GM18870 (cell line): ENCODE measurements around the gene GNPAT.

Source experiments
- ATAC-seq: cut with Tn5 transposase; IDR thresholded peaks from one replicate; pipeline ENCODE4 v1.9.1; 2021; ENCODE audit warnings: moderate library complexity; ENCODE audit not compliant: unreplicated experiment

GNPAT gene

GRCh38 chr1:231313661-231314060, 72.6 kb downstream of the GNPAT start:
- ATAC-seq: no peak

DNA sequence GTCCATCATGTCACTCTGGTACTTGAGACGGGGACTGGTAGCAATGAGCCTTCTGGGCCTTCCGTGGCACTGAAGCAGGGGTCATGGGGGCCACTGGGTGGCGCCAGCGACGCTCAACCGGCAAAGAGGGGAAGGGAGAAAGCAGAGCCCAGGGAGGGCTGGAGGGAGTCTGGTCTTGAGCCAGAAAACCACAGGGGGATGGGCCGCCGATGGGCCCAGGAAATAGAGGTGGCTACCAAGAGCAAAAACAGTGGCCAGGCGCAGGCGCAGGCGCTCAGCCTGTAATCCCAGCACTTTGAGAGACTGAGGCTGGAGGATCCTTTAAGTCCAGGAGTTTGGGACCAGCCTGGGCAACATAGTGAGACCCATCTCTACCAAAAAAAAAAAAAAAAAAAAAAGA, 74.9 kb downstream of the GNPAT start:
- ATAC-seq: no peak

DNA sequence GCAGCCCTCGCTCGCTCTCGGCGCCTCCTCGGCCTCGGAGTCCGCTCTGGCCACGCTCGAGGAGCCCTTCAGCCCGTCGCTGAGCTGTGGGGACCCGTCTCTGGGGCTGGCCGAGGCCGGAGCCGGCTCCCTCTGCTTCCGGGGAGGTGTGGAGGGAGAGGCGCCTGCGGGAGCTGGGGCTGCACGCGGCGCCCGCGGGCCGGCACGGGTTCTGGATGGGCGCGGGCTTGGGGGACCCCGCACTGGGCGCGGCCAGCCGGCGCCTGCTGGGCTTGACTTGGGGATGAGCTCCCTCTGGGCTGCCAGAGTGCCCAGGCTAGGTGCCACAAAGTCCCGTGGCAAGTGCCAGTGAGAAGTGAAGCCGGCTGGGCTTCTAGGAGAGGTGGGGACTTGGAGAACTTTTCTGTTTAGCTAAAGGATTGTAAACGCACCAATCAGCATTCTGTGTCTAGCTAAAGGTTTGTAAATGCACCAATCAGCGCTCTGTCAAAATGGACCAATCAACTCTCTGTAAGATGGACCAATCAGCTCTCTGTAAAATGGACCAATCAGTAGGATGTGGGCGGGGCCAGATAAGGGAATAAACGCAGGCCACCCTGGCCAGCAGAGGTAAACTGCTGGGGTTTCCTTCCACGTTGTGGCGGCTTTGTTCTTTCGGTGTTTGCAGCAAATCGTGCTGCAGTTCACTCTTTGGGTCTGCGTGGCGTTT, 76.4 kb downstream of the GNPAT start:
- ATAC-seq: no peak

- ATAC-seq: no peak
These were observed 77.0 kb downstream of the GNPAT start for GRCh38 chr1:231318015-231318355.

DNA sequence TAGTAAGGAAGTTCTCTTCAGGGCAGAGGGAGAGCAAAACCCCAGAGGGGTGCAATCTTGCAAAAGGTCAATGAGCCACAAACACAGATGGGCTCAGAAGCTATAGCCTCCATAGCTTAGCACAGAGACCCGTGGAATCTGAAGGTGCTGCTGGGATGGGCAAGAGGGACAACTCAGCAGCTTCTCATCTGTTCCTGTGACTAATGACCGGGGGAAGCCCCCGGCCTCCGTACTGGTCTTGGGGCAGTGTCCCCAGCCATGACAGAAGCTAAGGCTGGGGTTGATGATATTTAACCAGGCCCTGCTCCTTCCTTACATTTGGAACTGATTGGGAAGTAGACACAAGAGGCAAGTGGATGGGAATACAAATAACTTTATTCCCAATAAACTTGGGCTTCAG, 77.6 kb downstream of the GNPAT start:
- ATAC-seq: no peak

DNA sequence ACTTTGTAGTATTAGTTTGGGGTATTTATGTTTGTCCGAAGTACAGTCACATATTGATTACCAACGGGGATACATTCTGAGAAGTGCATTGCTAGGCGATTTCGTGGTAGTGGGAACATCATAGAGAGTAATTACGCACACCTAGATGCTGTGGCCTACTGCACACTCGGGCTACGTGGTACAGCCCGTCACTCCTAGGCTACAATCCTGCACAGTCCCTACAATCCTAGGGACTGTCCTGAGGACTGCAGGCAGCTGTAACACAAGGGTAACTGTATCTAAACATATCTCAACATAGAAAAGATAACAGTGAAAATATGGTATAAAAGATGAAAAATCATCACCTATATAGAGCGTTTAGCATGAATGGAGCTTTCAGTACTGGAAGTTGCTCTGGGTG, 78.1 kb downstream of the GNPAT start:
- ATAC-seq: no peak

GRCh38 chr1:231322880-231323530, 82.0 kb downstream of the GNPAT start:
- ATAC-seq: no peak

GRCh38 chr1:231324660-231325059, 83.6 kb downstream of the GNPAT start:
- ATAC-seq: no peak

GRCh38 chr1:231326248-231326647, 85.2 kb downstream of the GNPAT start:
- ATAC-seq: no peak
